Measurements from ENCODE around the gene MDP1. TPM values are rescaled to one million over a fixed set of nuclear protein-coding genes. Genes with fewer than 3 reads are reported as not detected.

The MDP1 gene
- total and polyA plus RNA-seq, 2 of the 8 experiments (the other 6 are each of a cell fraction or from before 2014, with no cell fraction given), result 17.7 to 32.2 TPM

DNA sequence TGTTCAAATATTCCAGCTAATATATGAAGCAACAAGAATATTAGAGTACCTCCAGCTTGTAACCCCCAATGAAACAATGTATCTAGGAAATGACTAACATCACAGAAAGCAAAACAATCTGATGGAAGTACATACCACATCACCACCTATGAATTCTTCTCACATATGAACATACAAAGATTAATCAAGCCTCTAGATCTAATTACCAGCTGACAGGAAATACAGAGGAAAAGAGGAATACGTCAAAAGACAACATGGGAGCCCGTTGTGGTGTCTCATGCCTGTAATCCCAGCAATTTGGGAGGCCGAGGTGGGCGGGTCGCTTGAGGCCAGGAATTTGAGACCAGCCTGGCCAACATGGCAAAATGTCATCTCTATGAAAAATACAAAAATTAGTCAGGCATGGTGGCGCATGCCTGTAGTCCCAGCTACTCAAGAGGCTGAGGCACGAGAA lies 8.8 kb upstream of the MDP1 start:
- Histone ChIP-seq H3K36me3 (ENCODE audit: control insufficient read depth in 2 of 4, insufficient read depth in 4 of 4, low read length in 3 of 4) (peaks cover 0 to 8% (median 0%) of the 10 kb centered on the region in 4 experiments; a peak in 1 of 8 replicates), H2BK12ac (ENCODE audit: low read depth, low read length) (no peak overlapping the region), H3K4me3 (ENCODE audit: extremely low read depth in 1 of 4, insufficient read depth in 2 of 4, low read depth in 3 of 4, low read length in 4 of 4) (no peak overlapping the region), H2BK120ac (replicated peaks; ENCODE audit: low read depth, low read length) (no peak overlapping the region), H3K27me3 (replicated peaks in 1 of 4; ENCODE audit: control insufficient read depth in 3 of 4, extremely low read depth in 1 of 4, insufficient read depth in 3 of 4, low read length in 3 of 4) (no peaks in the 10 kb centered on the region), H3K4me1 (replicated peaks in 1 of 4; ENCODE audit: control insufficient read depth in 3 of 4, insufficient read depth in 4 of 4, low read length in 3 of 4) (no peaks in the 10 kb centered on the region), H4K20me1 (replicated peaks in 1 of 2; ENCODE audit: control insufficient read depth in 1 of 2, insufficient read depth in 2 of 2, low read length in 2 of 2) (peaks cover 1 to 2% of the 10 kb centered on the region in 2 experiments), H3K18ac (ENCODE audit: extremely low read depth, low read length) (no peak overlapping the region), H2BK15ac (ENCODE audit: low read length) (no peak overlapping the region), H3K79me2 (ENCODE audit: control insufficient read depth in 1 of 2, insufficient read depth in 2 of 2, low read length in 2 of 2) (peaks cover 0 to 71% of the 10 kb centered on the region in 2 experiments; a peak in 2 of 4 replicates), H2BK5ac (ENCODE audit: low read depth, low read length) (no peak overlapping the region), H2BK20ac (ENCODE audit: low read length) (no peak overlapping the region), H3K23ac (ENCODE audit: insufficient read length) (no peak overlapping the region), H3K4me2 (ENCODE audit: insufficient read depth in 1 of 2, low read depth in 2 of 2, low read length in 2 of 2) (no peak overlapping the region), H3K9ac (replicated peaks in 1 of 4; ENCODE audit: extremely low read depth in 1 of 4, low read depth in 3 of 4, low read length in 3 of 4) (no peak overlapping the region), H3K56ac (replicated peaks; ENCODE audit: insufficient read length, low read depth, low read length) (no peak overlapping the region), H4K91ac (replicated peaks; ENCODE audit: insufficient read length, low read length) (no peak overlapping the region), H3K23me2 (ENCODE audit: low read depth, low read length) (no peaks in the 10 kb centered on the region), H3K14ac (ENCODE audit: insufficient read length) (no peak overlapping the region), H3K9me3 (ENCODE audit: insufficient read depth in 2 of 2, low read depth in 1 of 2, low read length in 1 of 2) (no peaks in the 10 kb centered on the region), H4K5ac (ENCODE audit: insufficient read length, low read depth, low read length) (no peak overlapping the region), H3K4ac (replicated peaks; ENCODE audit: insufficient read length, low read depth, low read length) (no peak overlapping the region), H2AFZ (ENCODE audit: low read length) (no peak overlapping the region), H2AK5ac (ENCODE audit: low read depth, low read length) (no peak overlapping the region), H3K79me1 (ENCODE audit: low read depth, low read length) (no peaks in the 10 kb centered on the region; the same call in 1 of the 2 replicates), H4K8ac (ENCODE audit: extremely low read depth, insufficient read depth, low read length) (no peak overlapping the region), H3K27ac (ENCODE audit: low read depth, low read length) (no peak overlapping the region)
- CTCF ChIA-PET (ENCODE audit: partially characterized antibody), result interaction anchor here (0.8 to 1.4 kb wide), 3 partner anchors 9 to 515 kb away, joined by 3 read pairs; partner anchors contain the start of gene MDP1
- FAIRE-seq, result no peak
- no peak for DNase-seq (ENCODE audit: low read depth in 1 of 2, low spot score in 2 of 2)
- WGBS, 2 experiments (ENCODE audit: extremely low coverage in 1 of 2, insufficient coverage in 1 of 2, insufficient read length in 1 of 2, insufficient replicate concordance in 2 of 2, low coverage in 1 of 2, low lambda C conversion rate in 2 of 2, missing lambda C conversion rate in 1 of 2), result 87% methylated on average over 7 of the region's 7 CpGs; no CpG with 5 or more reads in 1 of the 2 experiments
- POLR2A ChIA-PET (ENCODE audit: partially characterized antibody), result interaction anchor here (0.7 to 2.0 kb wide), 5 partner anchors 9 to 17 kb away, joined by 3 to 7 read pairs (median 5); partner anchors contain the start of genes CHMP4A and MDP1
- TF ChIP-seq CHD2 (IDR thresholded peaks at IDR 0.05; ENCODE audit: low read length), result no peak
- TF ChIP-seq GABPA (IDR thresholded peaks at IDR 0.05; ENCODE audit: borderline replicate concordance, insufficient read depth, low read length), result no peak
- TF ChIP-seq SP1 (IDR thresholded peaks at IDR 0.05; ENCODE audit: low read depth, low read length), result no peak
- TF ChIP-seq BACH1 (IDR thresholded peaks at IDR 0.05; ENCODE audit: low read length), result no peak
- no peak for TF ChIP-seq SP2 (IDR thresholded peaks at IDR 0.05; ENCODE audit: low read length)
- TF ChIP-seq SRF (IDR thresholded peaks at IDR 0.05; ENCODE audit: low read depth, low read length), result no peak
- no peak for TF ChIP-seq SAP30 (IDR thresholded peaks at IDR 0.05; ENCODE audit: insufficient read depth, insufficient replicate concordance, low read length)
- no peak for TF ChIP-seq EZH2 (IDR thresholded peaks at IDR 0.05; ENCODE audit: low read depth, low read length, severe bottlenecking)
- no peak for TF ChIP-seq JUND (IDR thresholded peaks at IDR 0.05; ENCODE audit: low read length)
- TF ChIP-seq SIN3A (conservative IDR thresholded peaks at IDR 0.05 in 1 of 2, IDR thresholded peaks at IDR 0.05 in 1 of 2; ENCODE audit: low read depth in 1 of 2, low read length in 2 of 2), result no peak
- no peak for TF ChIP-seq EP300 (IDR thresholded peaks at IDR 0.05; ENCODE audit: borderline replicate concordance in 1 of 2, low read depth in 2 of 2, low read length in 2 of 2)
- TF ChIP-seq HDAC2 (IDR thresholded peaks at IDR 0.05; ENCODE audit: borderline replicate concordance in 1 of 2, low read depth in 2 of 2, low read length in 2 of 2), result no peak
- TF ChIP-seq SUZ12 (IDR thresholded peaks at IDR 0.05; ENCODE audit: low read length), result no peak
- TF ChIP-seq CEBPB (IDR thresholded peaks at IDR 0.05; ENCODE audit: low read depth, low read length), result no peak

Data from H1 (cell line).